ENCODE results near the gene MSI2.

DNA sequence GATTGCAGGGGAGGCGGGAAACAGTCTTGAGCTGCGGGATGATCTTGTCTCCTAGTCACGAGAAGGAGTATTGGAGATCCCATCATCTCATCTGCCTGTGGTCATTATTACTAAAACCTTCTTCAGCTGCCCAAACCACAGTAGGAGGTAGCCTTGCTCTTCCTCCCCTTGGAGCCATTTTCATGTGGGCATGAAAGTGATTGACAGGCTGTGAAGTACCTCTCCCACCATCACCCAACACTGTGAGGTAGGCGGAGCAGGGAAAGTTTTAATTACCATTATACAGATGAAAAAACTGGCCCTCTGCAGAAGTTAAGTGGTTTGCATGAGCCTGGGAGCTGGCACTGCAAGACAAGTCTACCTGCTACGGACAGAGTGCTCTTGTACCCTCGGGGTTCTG, 237.3 kb downstream of the MSI2 start:
- TF ChIP-seq, protein P1, sequence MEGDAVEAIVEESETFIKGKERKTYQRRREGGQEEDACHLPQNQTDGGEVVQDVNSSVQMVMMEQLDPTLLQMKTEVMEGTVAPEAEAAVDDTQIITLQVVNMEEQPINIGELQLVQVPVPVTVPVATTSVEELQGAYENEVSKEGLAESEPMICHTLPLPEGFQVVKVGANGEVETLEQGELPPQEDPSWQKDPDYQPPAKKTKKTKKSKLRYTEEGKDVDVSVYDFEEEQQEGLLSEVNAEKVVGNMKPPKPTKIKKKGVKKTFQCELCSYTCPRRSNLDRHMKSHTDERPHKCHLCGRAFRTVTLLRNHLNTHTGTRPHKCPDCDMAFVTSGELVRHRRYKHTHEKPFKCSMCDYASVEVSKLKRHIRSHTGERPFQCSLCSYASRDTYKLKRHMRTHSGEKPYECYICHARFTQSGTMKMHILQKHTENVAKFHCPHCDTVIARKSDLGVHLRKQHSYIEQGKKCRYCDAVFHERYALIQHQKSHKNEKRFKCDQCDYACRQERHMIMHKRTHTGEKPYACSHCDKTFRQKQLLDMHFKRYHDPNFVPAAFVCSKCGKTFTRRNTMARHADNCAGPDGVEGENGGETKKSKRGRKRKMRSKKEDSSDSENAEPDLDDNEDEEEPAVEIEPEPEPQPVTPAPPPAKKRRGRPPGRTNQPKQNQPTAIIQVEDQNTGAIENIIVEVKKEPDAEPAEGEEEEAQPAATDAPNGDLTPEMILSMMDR (IDR thresholded peaks at IDR 0.05): no peak
- TF ChIP-seq POLR2A (IDR thresholded peaks at IDR 0.05): no peak
